ENCODE data around the gene HSPA12A. TPM values are rescaled to one million over a fixed set of nuclear protein-coding genes. Genes with fewer than 3 reads are reported as not detected.

HSPA12A gene
- total RNA-seq, 1 donor from 2014 or later, result 7.9 TPM

DNA sequence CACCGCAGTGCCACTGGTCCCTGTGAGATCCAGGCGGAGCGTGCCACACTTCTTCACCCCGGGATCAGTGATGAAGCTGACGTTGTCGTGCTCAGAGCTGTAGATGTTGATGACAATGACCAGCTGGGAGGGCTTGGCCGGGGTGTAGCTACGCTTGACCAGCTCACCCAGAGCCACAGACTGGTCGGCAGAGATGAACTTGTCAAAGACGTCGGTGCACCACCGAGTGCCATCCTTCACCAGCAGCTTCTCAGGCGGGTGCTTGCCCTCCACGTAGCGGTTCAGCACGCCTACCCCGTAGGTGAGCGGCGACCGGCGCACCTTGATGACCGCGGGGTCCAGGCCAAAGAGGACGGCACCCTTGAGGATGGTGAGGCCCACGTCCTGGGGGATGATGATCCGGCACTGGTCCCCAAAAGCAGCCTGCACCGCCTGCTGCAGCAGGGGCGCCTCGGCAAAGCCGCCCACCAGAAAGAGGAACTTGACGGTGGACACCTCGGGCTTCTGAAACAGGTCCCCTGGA, 67.4 kb downstream of the HSPA12A start:
- H3K27me3 Mint-ChIP-seq (ENCODE audit: low read depth, unreplicated experiment), result peaks cover 7% of the 10 kb centered on the region
- Histone ChIP-seq H3K27ac (ENCODE audit: low read depth, low read length) (no peak overlapping the region), H3K4me3 (ENCODE audit: insufficient read depth, low read depth, low read length) (no peak overlapping the region), H3K9me3 (ENCODE audit: insufficient read depth, low read depth, low read length) (no peaks in the 10 kb centered on the region), H3K9ac (ENCODE audit: low read length) (no peak overlapping the region), H3K79me2 (ENCODE audit: insufficient read depth, low read length) (no peaks in the 10 kb centered on the region), H3K4me2 (ENCODE audit: low read length) (no peak overlapping the region), H3K36me3 (ENCODE audit: insufficient read depth, low read length) (peaks cover 4% of the 10 kb centered on the region), H3K4me1 (ENCODE audit: insufficient read depth, low read length) (peaks cover 4% of the 10 kb centered on the region), H2AFZ (ENCODE audit: low read depth, low read length) (no peak overlapping the region), H3K27me3 (ENCODE audit: insufficient read depth, low read length) (no peaks in the 10 kb centered on the region), H4K20me1 (ENCODE audit: insufficient read depth, low read length) (no peaks in the 10 kb centered on the region)
- FAIRE-seq (no peak), DNase-seq (ENCODE audit: low read depth) (no peak)
- H3K4me1 Mint-ChIP-seq (ENCODE audit: low read depth, unreplicated experiment), result peaks cover 7% of the 10 kb centered on the region
- H3K27ac Mint-ChIP-seq (ENCODE audit: unreplicated experiment), result no peak overlapping the region
- H3K36me3 Mint-ChIP-seq (ENCODE audit: low read depth, unreplicated experiment), result peaks cover 17% of the 10 kb centered on the region
- TF ChIP-seq, protein P1, sequence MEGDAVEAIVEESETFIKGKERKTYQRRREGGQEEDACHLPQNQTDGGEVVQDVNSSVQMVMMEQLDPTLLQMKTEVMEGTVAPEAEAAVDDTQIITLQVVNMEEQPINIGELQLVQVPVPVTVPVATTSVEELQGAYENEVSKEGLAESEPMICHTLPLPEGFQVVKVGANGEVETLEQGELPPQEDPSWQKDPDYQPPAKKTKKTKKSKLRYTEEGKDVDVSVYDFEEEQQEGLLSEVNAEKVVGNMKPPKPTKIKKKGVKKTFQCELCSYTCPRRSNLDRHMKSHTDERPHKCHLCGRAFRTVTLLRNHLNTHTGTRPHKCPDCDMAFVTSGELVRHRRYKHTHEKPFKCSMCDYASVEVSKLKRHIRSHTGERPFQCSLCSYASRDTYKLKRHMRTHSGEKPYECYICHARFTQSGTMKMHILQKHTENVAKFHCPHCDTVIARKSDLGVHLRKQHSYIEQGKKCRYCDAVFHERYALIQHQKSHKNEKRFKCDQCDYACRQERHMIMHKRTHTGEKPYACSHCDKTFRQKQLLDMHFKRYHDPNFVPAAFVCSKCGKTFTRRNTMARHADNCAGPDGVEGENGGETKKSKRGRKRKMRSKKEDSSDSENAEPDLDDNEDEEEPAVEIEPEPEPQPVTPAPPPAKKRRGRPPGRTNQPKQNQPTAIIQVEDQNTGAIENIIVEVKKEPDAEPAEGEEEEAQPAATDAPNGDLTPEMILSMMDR (IDR thresholded peaks at IDR 0.05; ENCODE audit: insufficient read depth, low read depth, low read length), result no peak
- no peak for TF ChIP-seq EZH2 (IDR thresholded peaks at IDR 0.05; ENCODE audit: insufficient read depth, low read length)
- H3K4me3 Mint-ChIP-seq (ENCODE audit: unreplicated experiment), result no peak overlapping the region
- H3K9me3 Mint-ChIP-seq (ENCODE audit: unreplicated experiment), result no peaks in the 10 kb centered on the region

DNA sequence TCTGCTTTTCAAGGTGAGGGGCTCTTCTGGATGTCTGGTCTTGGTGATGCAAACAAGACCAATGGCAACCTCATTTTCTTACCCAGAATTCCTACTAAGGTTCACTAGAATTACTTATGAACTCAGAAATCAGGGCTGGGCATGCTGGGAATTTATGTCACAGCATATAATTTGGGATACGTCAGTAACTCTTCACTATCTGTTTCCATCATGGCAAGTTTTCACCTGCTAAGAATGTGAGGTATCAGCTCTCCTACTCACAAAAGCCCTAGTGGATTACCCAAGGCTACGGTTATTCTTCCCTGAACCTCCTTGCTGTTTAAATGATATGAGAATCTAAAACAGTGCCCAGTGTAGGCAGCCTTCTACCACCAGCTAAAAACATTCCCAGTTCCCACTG, 68.5 kb downstream of the HSPA12A start:
- Histone ChIP-seq H3K4me3 (ENCODE audit: insufficient read depth, low read depth, low read length) (no peak overlapping the region), H3K79me2 (ENCODE audit: insufficient read depth, low read length) (no peaks in the 10 kb centered on the region), H3K27me3 (ENCODE audit: insufficient read depth, low read length) (no peaks in the 10 kb centered on the region), H3K4me2 (ENCODE audit: low read length) (no peak overlapping the region), H3K36me3 (ENCODE audit: insufficient read depth, low read length) (peaks cover 4% of the 10 kb centered on the region), H3K9me3 (ENCODE audit: insufficient read depth, low read depth, low read length) (no peaks in the 10 kb centered on the region), H4K20me1 (ENCODE audit: insufficient read depth, low read length) (no peaks in the 10 kb centered on the region), H3K27ac (ENCODE audit: low read depth, low read length) (no peak overlapping the region), H2AFZ (ENCODE audit: low read depth, low read length) (no peak overlapping the region), H3K4me1 (ENCODE audit: insufficient read depth, low read length) (peaks cover 4% of the 10 kb centered on the region), H3K9ac (ENCODE audit: low read length) (no peak overlapping the region)
- DNase-seq (ENCODE audit: low read depth), result no peak
- no peak overlapping the region for H3K27ac Mint-ChIP-seq (ENCODE audit: unreplicated experiment)
- H3K27me3 Mint-ChIP-seq (ENCODE audit: low read depth, unreplicated experiment), result peaks cover 11% of the 10 kb centered on the region
- TF ChIP-seq, protein P1 (IDR thresholded peaks at IDR 0.05; ENCODE audit: insufficient read depth, low read depth, low read length), result no peak
- TF ChIP-seq EZH2 (IDR thresholded peaks at IDR 0.05; ENCODE audit: insufficient read depth, low read length), result no peak
- H3K36me3 Mint-ChIP-seq (ENCODE audit: low read depth, unreplicated experiment), result peaks cover 13% of the 10 kb centered on the region
- H3K4me1 Mint-ChIP-seq (ENCODE audit: low read depth, unreplicated experiment), result peaks cover 10% of the 10 kb centered on the region
- H3K9me3 Mint-ChIP-seq (ENCODE audit: unreplicated experiment), result peaks cover 1% of the 10 kb centered on the region
- FAIRE-seq, result no peak
- no peak overlapping the region for H3K4me3 Mint-ChIP-seq (ENCODE audit: unreplicated experiment)

- Mint-ChIP-seq H3K36me3 (ENCODE audit: low read depth, unreplicated experiment) (peaks cover 13% of the 10 kb centered on the region), H3K9me3 (ENCODE audit: unreplicated experiment) (peaks cover 1% of the 10 kb centered on the region), H3K4me1 (ENCODE audit: low read depth, unreplicated experiment) (peaks cover 10% of the 10 kb centered on the region), H3K27me3 (ENCODE audit: low read depth, unreplicated experiment) (peaks cover 11% of the 10 kb centered on the region), H3K4me3 (ENCODE audit: unreplicated experiment) (no peak overlapping the region), H3K27ac (ENCODE audit: unreplicated experiment) (no peak overlapping the region)
- Histone ChIP-seq H3K27me3 (ENCODE audit: insufficient read depth, low read length) (no peaks in the 10 kb centered on the region), H3K4me3 (ENCODE audit: insufficient read depth, low read depth, low read length) (no peak overlapping the region), H3K9me3 (ENCODE audit: insufficient read depth, low read depth, low read length) (no peaks in the 10 kb centered on the region), H3K79me2 (ENCODE audit: insufficient read depth, low read length) (no peaks in the 10 kb centered on the region), H3K4me1 (ENCODE audit: insufficient read depth, low read length) (peaks cover 4% of the 10 kb centered on the region), H2AFZ (ENCODE audit: low read depth, low read length) (no peak overlapping the region), H3K27ac (ENCODE audit: low read depth, low read length) (no peak overlapping the region), H3K36me3 (ENCODE audit: insufficient read depth, low read length) (peaks cover 4% of the 10 kb centered on the region), H3K9ac (ENCODE audit: low read length) (no peak overlapping the region), H3K4me2 (ENCODE audit: low read length) (no peak overlapping the region), H4K20me1 (ENCODE audit: insufficient read depth, low read length) (no peaks in the 10 kb centered on the region)
- no peak for TF ChIP-seq EZH2 (IDR thresholded peaks at IDR 0.05; ENCODE audit: insufficient read depth, low read length)
- TF ChIP-seq, protein P1 (IDR thresholded peaks at IDR 0.05; ENCODE audit: insufficient read depth, low read depth, low read length), result no peak
- FAIRE-seq (no peak), DNase-seq (ENCODE audit: low read depth) (no peak)
These were observed 69.5 kb downstream of the HSPA12A start for GRCh38 chr10:116672891-116673290.
